Peyer's patch (tissue), 4 donors: ENCODE results near the gene JUNB. TPM values are rescaled to one million over a fixed set of nuclear protein-coding genes. Genes with fewer than 3 reads are reported as not detected.
A peak's percentile ranks its signal among the peaks of the same experiment; 100 is the strongest.
"Not testable (repeated sequence)": the region's sequence is repeated elsewhere in the genome, so short reads cannot be mapped to it uniquely, and the experiment has no call there.

Experiments
- DNase-seq, 3 donors: peaks; one replicate each; pipeline ENCODE4 v3.0.0-alpha.2; 2017 to 2019
- H3K27ac ChIP-seq, 4 donors: fragments of 200-600 bp; sonication (generic); one replicate each; pipeline ENCODE4 v1.5.1; 2016 to 2019
- H3K27me3 ChIP-seq, 2 donors: fragments of 200-600 bp; sonication (generic); one replicate each; pipeline ENCODE4 v1.5.1; 2019
- H3K36me3 ChIP-seq, 3 donors: fragments of 200-600 bp; sonication (generic); one replicate each; pipeline ENCODE4 v1.5.1; 2016 to 2019
- H3K4me1 ChIP-seq, 4 donors: fragments of 200-600 bp; sonication (generic); one replicate each; pipeline ENCODE4 v1.5.1; 2016 to 2019
- H3K4me3 ChIP-seq, 4 donors: fragments of 200-600 bp; sonication (generic); 1 replicate in 3 of 4; 2 replicates in 1 of 4; pipeline ENCODE4 v1.5.1; 2016 to 2019; ENCODE audit warnings: mild to moderate bottlenecking in 1 of 4
- H3K9me3 ChIP-seq, 4 donors: fragments of 200-600 bp; sonication (generic); one replicate each; pipeline ENCODE4 v1.5.1; 2016 to 2019; ENCODE audit warnings: mild to moderate bottlenecking in 1 of 4
- POLR2A ChIP-seq, 2 donors: fragments of 450-650 bp; IDR thresholded peaks; one replicate each; pipeline ENCODE4 v1.5.1; 2017; ENCODE audit warnings: antibody characterized with exemption in 2 of 2, mild to moderate bottlenecking in 2 of 2, moderate library complexity in 2 of 2
- total RNA-seq, 4 donors: library from RNA; depleted of rRNA; stranded (reverse); fragments of >200 nt; gene quantifications; one replicate each; pipeline ENCODE4 v1.1.0, GENCODE V29; 2016
- TF ChIP-seq, protein P1 (sequence below), 6 experiments: fragments of 450-650 bp in 4 of 6; fragments of 200-600 bp in 2 of 6; sonication (generic) in 1 of 6; IDR thresholded peaks; one replicate each; pipeline ENCODE4 v1.5.1; 2017 to 2019; ENCODE audit warnings: antibody characterized with exemption in 6 of 6, mild to moderate bottlenecking in 3 of 6, moderate library complexity in 1 of 6

JUNB gene
- total RNA-seq, 4 donors from 2014 or later = 111 to 324 (median 152) TPM

DNA sequence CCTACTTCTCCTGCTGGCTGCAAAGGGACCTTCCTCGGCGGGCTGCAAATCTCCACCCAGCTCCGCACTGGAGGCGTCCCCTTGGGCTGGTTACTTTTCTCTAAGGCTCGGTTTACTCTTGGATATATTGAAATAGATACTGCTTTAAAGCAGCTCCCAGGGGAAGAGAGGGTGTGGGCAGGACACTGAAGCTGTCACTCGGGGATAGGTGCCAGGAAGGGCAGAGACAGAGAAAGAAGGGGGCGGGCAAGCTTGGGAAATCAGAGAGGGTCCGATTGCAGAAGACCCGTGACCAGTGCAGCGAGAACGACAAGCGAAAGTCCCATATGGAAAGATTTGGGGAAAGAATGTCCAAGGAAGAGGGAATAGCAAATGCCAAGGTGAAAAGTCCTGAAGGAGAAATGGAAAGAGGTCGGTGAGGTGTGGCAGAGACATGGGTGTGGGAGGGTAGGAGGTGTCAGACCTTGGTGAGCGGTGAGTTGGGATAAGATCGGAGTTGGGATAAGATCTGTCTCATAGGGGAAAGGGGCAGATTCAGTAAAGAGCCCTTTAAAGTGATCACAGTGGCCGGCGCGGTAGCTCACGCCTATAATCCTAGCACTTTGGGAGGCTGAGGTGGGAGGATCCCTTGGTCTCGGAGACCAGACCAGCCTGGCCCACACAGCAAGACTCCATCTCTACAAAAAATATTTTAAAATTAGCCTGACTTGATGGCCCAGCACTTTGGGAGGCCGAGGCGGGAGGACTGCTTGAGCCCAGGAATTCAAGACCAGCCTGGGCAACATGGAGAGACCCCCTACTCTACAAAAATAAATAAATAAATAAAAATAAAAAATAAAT lies 11.2 kb downstream of the JUNB start:
- no peaks in the 10 kb centered on the region for H3K27me3 ChIP-seq
- peak overlapping the region; percentile 69 to 86 (median 80) for H3K4me3 ChIP-seq
- H3K4me1 ChIP-seq = peaks cover 0 to 25% (median 17%) of the 10 kb centered on the region in 4 donors
- H3K9me3 ChIP-seq = no peaks in the 10 kb centered on the region
- H3K36me3 ChIP-seq = peaks cover 0 to 21% (median 0%) of the 10 kb centered on the region in 3 donors
- TF ChIP-seq, protein P1, sequence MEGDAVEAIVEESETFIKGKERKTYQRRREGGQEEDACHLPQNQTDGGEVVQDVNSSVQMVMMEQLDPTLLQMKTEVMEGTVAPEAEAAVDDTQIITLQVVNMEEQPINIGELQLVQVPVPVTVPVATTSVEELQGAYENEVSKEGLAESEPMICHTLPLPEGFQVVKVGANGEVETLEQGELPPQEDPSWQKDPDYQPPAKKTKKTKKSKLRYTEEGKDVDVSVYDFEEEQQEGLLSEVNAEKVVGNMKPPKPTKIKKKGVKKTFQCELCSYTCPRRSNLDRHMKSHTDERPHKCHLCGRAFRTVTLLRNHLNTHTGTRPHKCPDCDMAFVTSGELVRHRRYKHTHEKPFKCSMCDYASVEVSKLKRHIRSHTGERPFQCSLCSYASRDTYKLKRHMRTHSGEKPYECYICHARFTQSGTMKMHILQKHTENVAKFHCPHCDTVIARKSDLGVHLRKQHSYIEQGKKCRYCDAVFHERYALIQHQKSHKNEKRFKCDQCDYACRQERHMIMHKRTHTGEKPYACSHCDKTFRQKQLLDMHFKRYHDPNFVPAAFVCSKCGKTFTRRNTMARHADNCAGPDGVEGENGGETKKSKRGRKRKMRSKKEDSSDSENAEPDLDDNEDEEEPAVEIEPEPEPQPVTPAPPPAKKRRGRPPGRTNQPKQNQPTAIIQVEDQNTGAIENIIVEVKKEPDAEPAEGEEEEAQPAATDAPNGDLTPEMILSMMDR (IDR thresholded peaks at IDR 0.05) = no peak
- TF ChIP-seq POLR2A (IDR thresholded peaks at IDR 0.05) = no peak
- DNase-seq = no peak
- H3K27ac ChIP-seq = peak overlapping the region; percentile 64 to 78 (median 74)

DNA sequence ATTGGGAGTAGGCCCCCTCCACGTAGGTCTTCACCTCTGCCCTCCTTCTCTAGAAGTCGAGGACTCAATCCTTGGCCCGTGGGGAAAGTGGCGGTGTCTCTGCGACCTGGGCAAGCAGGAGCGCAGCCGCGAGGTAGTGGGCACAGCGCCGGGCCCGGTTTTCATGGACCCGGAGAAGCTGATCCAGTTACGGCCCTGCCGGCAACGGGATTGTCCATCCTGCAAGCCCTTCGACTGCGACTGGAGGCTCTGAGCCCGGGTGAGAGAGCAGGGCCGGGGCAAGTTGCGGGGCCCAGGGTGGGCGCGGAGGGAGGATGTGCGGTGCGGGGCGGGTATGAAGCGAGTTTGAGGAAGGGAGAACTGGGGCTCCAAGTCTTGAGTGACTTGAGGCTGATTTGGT lies 12.8 kb downstream of the JUNB start:
- H3K4me3 ChIP-seq = no peak overlapping the region
- H3K27me3 ChIP-seq = no peaks in the 10 kb centered on the region
- peaks cover 0 to 25% (median 17%) of the 10 kb centered on the region in 4 donors for H3K4me1 ChIP-seq
- no peak overlapping the region for H3K27ac ChIP-seq
- DNase-seq = no peak
- no peaks in the 10 kb centered on the region for H3K9me3 ChIP-seq
- TF ChIP-seq POLR2A (IDR thresholded peaks at IDR 0.05) = no peak
- TF ChIP-seq, protein P1 (IDR thresholded peaks at IDR 0.05) = no peak
- peaks cover 0 to 17% (median 0%) of the 10 kb centered on the region in 3 donors for H3K36me3 ChIP-seq

DNA sequence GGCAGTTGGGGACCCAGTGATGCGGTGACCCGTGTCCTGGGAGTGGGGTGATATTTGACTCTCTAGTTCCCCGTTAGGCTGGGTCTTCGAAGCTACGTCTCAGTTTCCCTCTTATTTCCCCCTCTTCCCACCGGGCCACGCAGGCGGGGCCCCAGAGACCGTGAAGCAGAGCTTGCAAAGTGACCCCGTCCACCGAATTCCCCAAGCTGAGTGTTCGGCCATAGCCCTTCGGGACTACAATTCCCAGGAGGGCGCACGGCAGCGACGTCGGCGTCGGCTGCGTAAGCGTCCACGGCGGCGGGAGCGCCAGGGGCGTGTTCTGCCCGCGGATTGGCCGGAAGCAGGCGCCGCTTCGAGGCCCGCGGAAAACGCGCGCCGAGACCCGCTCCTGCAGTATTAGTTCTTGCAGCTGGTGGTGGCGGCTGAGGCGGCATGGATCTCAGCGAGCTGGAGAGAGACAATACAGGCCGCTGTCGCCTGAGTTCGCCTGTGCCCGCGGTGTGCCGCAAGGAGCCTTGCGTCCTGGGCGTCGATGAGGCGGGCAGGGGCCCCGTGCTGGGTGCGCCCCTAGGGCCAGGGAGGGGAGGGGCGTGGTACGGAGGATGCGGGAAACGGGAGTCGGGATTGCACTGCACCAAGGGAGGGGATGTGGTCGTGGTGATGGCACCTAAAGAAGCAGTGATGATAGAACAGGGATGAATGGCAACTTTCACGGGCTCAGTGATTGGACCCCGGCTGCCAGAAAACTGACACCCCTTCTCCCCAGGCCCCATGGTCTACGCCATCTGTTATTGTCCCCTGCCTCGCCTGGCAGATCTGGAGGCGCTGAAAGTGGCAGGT lies 15.2 kb downstream of the JUNB start, which contains the start of gene RNASEH2A:
TSS of gene RNASEH2A (plus strand) at position 343 of the 840 bp plus-strand sequence. CDS start at position 433, 90 bp downstream.
- Histone ChIP-seq H3K27ac (peak within 1 kb of the TSS; percentile 27 to 77 (median 34)), H3K4me1 (peaks cover 0 to 14% (median 9%) of the 10 kb centered on the region in 4 donors), H3K27me3 (no peaks in the 10 kb centered on the region), H3K9me3 (no peaks in the 10 kb centered on the region), H3K36me3 (no peaks in the 10 kb centered on the region), H3K4me3 (peak within 1 kb of the TSS; percentile 53 to 74 (median 66))
- DNase-seq = peak; percentile 88 to 96 (median 93)
- TF ChIP-seq, protein P1 (IDR thresholded peaks at IDR 0.05) = peak in 3 of 6 experiments; percentile 29 to 38 (median 31)
- peak in 1 of 2 donors; percentile 24 for TF ChIP-seq POLR2A (IDR thresholded peaks at IDR 0.05)

DNA sequence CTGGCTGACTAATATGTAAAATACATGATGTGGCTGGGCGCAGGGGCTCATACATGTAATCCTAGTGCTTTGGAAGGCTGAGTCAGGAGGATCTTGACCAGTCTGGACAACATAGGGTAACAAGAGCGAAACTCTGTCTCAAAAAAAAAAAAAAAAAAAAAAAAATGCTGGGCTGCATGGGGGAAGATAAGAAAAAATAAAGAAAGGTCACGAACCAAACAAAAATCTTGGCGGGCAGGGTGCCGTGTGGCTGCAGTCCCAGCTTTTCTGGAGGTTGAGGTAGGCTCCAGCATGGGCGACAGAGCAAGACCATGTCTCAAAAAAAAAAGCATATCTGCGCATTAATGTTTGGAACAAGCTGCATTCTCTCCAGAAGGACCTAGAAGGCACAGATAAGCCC lies 23.8 kb downstream of the JUNB start:
- Histone ChIP-seq H3K36me3 (peaks cover 0 to 4% (median 0%) of the 10 kb centered on the region in 3 donors), H3K4me3 (no peak overlapping the region), H3K27me3 (no peaks in the 10 kb centered on the region), H3K9me3 (no peaks in the 10 kb centered on the region), H3K4me1 (no peaks in the 10 kb centered on the region), H3K27ac (no peak overlapping the region)
- no peak for DNase-seq
- TF ChIP-seq POLR2A (IDR thresholded peaks at IDR 0.05) = no peak
- TF ChIP-seq, protein P1 (IDR thresholded peaks at IDR 0.05) = no peak

DNA sequence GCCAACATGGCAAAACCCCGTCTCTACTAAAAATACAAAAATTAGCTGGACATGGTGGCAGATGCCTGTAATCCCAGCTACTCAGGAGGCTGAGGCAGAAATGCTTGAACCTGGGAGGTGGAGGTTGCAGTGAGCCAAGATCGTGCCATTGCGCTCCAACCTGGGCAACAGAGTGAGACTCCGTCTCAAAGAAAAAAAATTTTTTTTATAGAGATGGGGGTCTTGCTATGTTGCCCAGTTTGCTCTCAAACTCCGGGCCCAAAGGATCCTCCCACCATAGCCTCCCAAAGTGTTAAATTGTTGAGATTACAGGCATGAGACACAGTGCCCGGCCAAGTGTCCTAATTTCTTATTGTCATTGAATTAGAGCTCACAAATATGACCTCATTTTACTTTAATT lies 25.9 kb downstream of the JUNB start:
- H3K9me3 ChIP-seq, H3K4me3 ChIP-seq, H3K36me3 ChIP-seq, DNase-seq, H3K27ac ChIP-seq, H3K4me1 ChIP-seq, H3K27me3 ChIP-seq: not testable (repeated sequence)

DNA sequence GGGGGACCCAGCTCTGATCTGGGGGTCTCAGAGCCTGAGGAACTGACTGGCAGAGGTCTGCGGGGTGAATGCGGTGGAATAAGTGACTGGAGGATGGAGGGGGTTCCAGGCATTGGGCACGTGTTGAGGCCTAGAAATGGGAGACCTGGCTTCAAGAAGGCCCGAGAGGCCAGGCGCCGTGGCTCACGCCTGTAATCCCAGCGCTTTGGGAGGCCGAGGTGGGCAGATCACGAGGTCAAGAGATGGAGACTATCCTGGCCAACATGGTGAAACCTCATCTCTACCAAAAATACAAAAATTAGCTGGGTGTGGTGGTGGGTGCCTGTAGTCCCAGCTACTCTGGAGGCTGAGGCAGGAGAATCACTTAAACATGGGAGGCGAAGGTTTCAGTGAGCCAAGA lies 26.5 kb downstream of the JUNB start:
- not testable (repeated sequence) for H3K36me3 ChIP-seq, H3K4me3 ChIP-seq, H3K27me3 ChIP-seq, H3K27ac ChIP-seq, H3K9me3 ChIP-seq, DNase-seq, H3K4me1 ChIP-seq
